ENCODE data around the gene CAMK4. TPM values are rescaled to one million over a fixed set of nuclear protein-coding genes. Genes with fewer than 3 reads are reported as not detected.
A peak's percentile ranks its signal among the peaks of the same experiment; 100 is the strongest.

The CAMK4 gene
- total and polyA plus RNA-seq, 2 of the 8 experiments (the other 6 are each of a cell fraction or from before 2014, with no cell fraction given): 1.8 to 8.3 TPM

- no peak for TF ChIP-seq HDAC6 (IDR thresholded peaks at IDR 0.05; ENCODE audit: low read depth, low read length)
- no peaks in the 10 kb centered on the region; a peak in 1 of 7 replicates for H3K4me1 ChIP-seq (replicated peaks in 1 of 4; ENCODE audit: control insufficient read depth in 3 of 4, insufficient read depth in 4 of 4, low read length in 3 of 4)
- no peak overlapping the region for H3K4me3 ChIP-seq (ENCODE audit: extremely low read depth in 1 of 4, insufficient read depth in 2 of 4, low read depth in 3 of 4, low read length in 4 of 4)
- no peaks in the 10 kb centered on the region for H4K20me1 ChIP-seq (replicated peaks in 1 of 2; ENCODE audit: control insufficient read depth in 1 of 2, insufficient read depth in 2 of 2, low read length in 2 of 2)
- no peak overlapping the region for H2AFZ ChIP-seq (ENCODE audit: low read length)
- no peak overlapping the region for H2BK120ac ChIP-seq (replicated peaks; ENCODE audit: low read depth, low read length)
- H2BK20ac ChIP-seq (ENCODE audit: low read length): no peak overlapping the region
- no peak overlapping the region for H2BK12ac ChIP-seq (ENCODE audit: low read depth, low read length)
- no peak overlapping the region for H3K56ac ChIP-seq (replicated peaks; ENCODE audit: insufficient read length, low read depth, low read length)
- H3K27ac ChIP-seq (ENCODE audit: low read depth, low read length): no peak overlapping the region
- DNase-seq (ENCODE audit: low read depth in 1 of 2, low spot score in 2 of 2) (no peak), FAIRE-seq (no peak)
- no peak overlapping the region for H2BK5ac ChIP-seq (ENCODE audit: low read depth, low read length)
- peak overlapping the region in 1 of 2 experiments; percentile 8; a peak in 1 of 4 replicates for H3K4me2 ChIP-seq (ENCODE audit: insufficient read depth in 1 of 2, low read depth in 2 of 2, low read length in 2 of 2)
- H3K18ac ChIP-seq (ENCODE audit: extremely low read depth, low read length): no peak overlapping the region
- H3K9ac ChIP-seq (replicated peaks in 1 of 4; ENCODE audit: extremely low read depth in 1 of 4, low read depth in 3 of 4, low read length in 3 of 4): no peak overlapping the region
- no peaks in the 10 kb centered on the region for H3K23me2 ChIP-seq (ENCODE audit: low read depth, low read length)
- no peak overlapping the region for H2AK5ac ChIP-seq (ENCODE audit: low read depth, low read length)
- ChIA-PET CTCF (ENCODE audit: partially characterized antibody) (interaction anchor here (2.5 kb wide), 1 partner anchor 14 kb away, joined by 14 read pairs; no protein-coding TSS in a partner anchor), POLR2A (ENCODE audit: partially characterized antibody) (no interaction called here)
- H3K23ac ChIP-seq (ENCODE audit: insufficient read length): no peak overlapping the region
- H3K79me1 ChIP-seq (ENCODE audit: low read depth, low read length): no peaks in the 10 kb centered on the region
- H3K36me3 ChIP-seq (ENCODE audit: control insufficient read depth in 2 of 4, insufficient read depth in 4 of 4, low read length in 3 of 4): no peaks in the 10 kb centered on the region
- H2BK15ac ChIP-seq (ENCODE audit: low read length): no peak overlapping the region
- no peak overlapping the region for H3K4ac ChIP-seq (replicated peaks; ENCODE audit: insufficient read length, low read depth, low read length)
- H3K79me2 ChIP-seq (ENCODE audit: control insufficient read depth in 1 of 2, insufficient read depth in 2 of 2, low read length in 2 of 2): no peaks in the 10 kb centered on the region
- 66% methylated on average over 2 of the region's 2 CpGs; no CpG with 5 or more reads in 1 of the 2 experiments for WGBS, 2 experiments (ENCODE audit: extremely low coverage in 1 of 2, insufficient coverage in 1 of 2, insufficient read length in 1 of 2, insufficient replicate concordance in 2 of 2, low coverage in 1 of 2, low lambda C conversion rate in 2 of 2, missing lambda C conversion rate in 1 of 2)
- H3K27me3 ChIP-seq (replicated peaks in 1 of 4; ENCODE audit: control insufficient read depth in 3 of 4, extremely low read depth in 1 of 4, insufficient read depth in 3 of 4, low read length in 3 of 4): no peaks in the 10 kb centered on the region
- H4K8ac ChIP-seq (ENCODE audit: extremely low read depth, insufficient read depth, low read length): no peak overlapping the region
- no peak overlapping the region for H3K14ac ChIP-seq (ENCODE audit: insufficient read length)
- H3K9me3 ChIP-seq (ENCODE audit: insufficient read depth in 2 of 2, low read depth in 1 of 2, low read length in 1 of 2): no peaks in the 10 kb centered on the region
- H4K5ac ChIP-seq (ENCODE audit: insufficient read length, low read depth, low read length): no peak overlapping the region
- H4K91ac ChIP-seq (replicated peaks; ENCODE audit: insufficient read length, low read length): no peak overlapping the region
Observed at GRCh38 chr5:111447822-111448221, 223.6 kb downstream of the CAMK4 start.

Measured in H1 (cell line).